HT-29 (cell line): ENCODE results near the gene MED27. TPM values are rescaled to one million over a fixed set of nuclear protein-coding genes. Genes with fewer than 3 reads are reported as not detected.

Source experiments
- DNase-seq: peaks from one replicate; pipeline ENCODE4 v3.0.0-alpha.2; 2015; ENCODE audit warnings: low spot score
- total RNA-seq: library from RNA; depleted of rRNA; stranded (reverse); fragments of >200 nt; shearing (Covaris generic); gene quantifications from 2 replicates; pipeline ENCODE4 v1.2.3, GENCODE V29; 2014

Gene MED27
- total RNA-seq, 1 experiment from 2014 or later, result 26.7 TPM

DNA sequence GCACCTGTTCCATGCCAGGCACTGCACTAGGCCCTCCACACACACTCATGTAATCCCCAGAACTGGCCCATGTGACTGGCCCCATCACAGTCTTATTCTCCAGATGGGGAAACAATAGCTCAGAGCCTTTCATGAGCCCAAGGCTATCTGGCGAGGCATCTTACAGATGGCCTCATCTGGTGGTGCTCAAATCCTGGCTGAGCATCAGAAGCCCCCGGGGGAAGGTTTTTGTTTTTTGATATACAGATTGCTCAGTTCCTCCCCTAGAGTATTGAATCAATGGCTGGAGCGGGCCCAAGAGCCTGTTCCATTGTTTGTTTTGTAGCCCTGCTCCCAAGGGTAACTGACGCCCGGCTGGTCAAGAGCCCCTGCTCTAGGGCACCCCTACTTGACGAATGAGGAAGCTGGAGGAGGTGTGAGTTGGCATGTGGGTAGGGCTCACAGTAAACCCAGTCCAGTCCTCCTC, 194.5 kb downstream of the MED27 start:
- no peak for DNase-seq

DNA sequence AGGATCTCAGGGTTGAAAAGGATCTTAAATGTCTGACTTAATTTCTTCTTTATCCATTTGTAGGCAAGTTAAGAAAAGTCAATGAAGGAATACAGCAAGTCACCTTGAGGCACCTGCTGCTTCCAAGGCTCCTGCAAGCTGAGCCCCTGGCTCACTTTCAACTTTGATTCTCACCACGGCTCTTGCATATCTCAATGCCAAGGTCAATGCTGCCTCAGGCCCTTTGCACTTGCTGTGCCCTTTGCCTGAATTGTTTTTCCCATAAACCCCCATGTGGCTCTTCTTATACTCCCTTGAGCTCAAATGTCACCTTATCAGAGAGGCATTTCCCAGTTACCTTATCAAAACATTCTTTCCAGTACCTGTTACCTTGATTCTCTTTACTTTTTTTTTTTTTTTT, 195.4 kb downstream of the MED27 start:
- DNase-seq, result no peak

DNA sequence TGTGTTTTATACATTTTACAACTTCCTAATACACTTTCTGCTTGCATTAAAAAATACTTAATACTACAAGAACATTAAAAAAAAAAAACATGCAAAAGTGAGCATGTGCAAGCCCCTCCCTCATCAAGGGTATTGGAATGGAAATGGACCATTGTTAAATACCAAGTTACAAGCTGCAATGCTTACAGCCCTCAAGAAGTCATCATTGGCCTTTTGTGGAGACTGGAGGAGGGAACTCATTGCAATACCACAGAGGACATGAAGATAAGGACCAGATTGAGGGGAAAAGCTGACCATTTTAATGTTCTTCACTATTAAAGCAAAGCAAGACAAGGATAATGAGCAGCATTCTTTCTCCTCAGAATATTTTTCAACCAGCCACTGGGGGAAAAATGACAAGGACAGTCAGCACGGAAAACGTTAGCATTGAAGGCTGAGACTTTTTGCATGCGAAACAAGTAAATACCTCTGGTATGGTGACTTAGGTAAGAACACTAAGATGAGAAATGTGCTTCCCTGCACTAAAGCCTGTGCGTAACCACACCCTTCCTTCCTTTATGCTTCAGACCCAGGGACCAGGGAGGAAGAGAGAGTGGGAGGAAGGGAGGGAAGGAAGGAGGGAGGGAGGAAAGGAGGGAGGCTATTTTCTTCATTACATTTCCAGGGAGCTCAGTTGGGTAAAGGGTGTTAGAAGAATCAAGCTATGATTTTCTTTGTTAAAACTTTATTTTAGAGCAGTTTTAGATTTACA, 198.7 kb downstream of the MED27 start:
- DNase-seq, result no peak

DNA sequence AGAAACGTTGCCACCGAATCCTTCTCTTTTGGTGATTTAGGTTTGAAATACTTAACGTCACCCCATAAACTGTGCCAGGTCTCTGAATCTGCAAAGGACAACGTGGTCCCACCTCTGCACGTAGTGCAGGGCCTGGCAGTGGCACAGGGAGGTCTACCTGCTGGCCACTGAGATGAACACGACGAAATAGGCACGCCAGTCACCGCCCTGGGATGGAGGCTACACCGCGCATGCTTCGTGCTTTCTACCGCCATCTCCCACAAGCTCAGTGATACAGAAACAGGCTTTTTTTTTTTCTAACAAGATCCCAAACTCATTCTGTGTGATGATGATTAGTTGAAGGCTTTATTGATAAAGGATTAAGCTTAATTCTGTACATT, 199.8 kb downstream of the MED27 start:
- DNase-seq, result no peak

- DNase-seq, result no peak
These were observed 200.3 kb downstream of the MED27 start for GRCh38 chr9:131879181-131879910.

DNA sequence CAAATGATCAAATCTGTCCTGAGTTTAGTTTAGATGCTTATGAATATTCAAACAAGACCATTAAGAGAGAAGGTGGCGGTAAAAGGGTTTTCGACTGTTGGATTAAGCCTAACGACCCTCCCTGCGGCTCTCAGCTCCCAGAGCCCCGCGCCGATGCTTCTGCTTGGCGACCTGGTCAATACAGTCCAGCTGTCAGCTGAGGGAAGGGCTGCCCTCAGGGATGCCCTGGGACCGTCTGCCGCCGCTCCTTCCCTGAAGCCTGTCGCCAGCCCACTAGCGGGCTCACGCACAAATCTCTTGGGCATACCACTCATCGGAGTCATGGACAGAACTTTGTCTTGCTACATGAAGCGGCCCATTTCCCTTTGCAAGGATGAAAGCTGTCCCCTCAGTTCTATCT, 203.2 kb downstream of the MED27 start:
- DNase-seq, result no peak

- no peak for DNase-seq
These were observed 203.7 kb downstream of the MED27 start for GRCh38 chr9:131875828-131876485.

- DNase-seq, result no peak
These were observed 204.6 kb downstream of the MED27 start for GRCh38 chr9:131874916-131875670.

DNA sequence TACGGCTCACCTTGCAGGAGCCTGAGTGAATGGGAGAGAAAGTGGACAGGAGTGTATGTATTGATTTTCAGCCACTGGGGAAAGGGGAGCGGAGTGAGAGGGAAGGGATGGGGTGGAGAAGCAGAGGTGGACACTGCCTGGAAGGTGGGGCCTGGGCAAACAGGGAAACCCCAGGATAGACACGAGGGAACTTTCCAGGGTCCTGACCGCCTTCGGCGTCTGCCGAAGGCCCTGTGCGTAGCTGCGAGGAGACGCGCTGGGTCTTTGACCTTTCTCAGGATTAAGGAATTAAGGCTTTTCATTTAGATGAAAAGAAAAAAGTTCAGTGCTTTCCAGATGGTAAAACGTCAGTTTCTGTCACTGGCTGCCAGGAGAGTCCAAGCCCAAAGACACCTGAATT, 205.2 kb downstream of the MED27 start:
- DNase-seq, result no peak

GRCh38 chr9:131873891-131874440, 205.7 kb downstream of the MED27 start:
- no peak for DNase-seq

- no peak for DNase-seq
These were observed 206.3 kb downstream of the MED27 start for GRCh38 chr9:131873335-131873734.

DNA sequence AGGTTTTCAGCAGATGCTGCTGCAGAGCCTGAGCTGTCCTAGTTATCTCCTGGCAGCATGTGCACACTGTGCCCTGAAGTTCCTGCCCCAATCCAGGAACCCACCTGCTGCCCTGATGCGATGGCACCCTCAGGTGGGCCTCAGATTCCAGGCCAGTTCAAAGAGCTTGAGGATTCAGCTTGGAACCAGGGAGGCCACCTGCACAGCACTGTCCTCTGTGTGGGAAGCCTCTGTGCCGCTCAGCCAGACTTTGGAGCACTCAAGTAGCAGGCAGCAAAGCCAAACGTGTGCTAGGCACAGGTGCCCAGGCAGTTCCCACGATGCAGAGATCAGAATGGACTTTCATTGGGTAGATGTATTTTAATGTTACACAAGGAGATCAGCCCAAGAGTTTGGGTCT, 207.0 kb downstream of the MED27 start:
- no peak for DNase-seq

DNA sequence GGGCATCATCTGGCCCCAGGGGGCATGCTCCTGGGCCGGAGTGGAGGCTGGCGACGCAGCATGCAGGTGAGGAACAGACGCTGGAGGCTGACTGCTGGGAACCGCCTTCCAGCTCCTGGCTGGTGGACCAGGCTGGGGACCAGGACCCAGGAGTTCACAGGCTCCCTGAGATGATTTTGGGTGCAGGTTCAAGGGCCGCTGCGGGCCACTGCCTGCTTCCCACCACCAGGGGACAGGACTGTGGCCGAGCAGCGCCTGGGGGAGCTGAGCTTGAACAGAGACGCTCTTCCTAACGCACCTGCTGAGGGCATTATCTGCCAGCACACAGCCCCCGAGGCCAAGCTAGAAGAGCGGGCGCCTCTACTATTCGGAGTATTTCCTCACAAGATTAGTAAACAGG, 207.7 kb downstream of the MED27 start:
- no peak for DNase-seq

DNA sequence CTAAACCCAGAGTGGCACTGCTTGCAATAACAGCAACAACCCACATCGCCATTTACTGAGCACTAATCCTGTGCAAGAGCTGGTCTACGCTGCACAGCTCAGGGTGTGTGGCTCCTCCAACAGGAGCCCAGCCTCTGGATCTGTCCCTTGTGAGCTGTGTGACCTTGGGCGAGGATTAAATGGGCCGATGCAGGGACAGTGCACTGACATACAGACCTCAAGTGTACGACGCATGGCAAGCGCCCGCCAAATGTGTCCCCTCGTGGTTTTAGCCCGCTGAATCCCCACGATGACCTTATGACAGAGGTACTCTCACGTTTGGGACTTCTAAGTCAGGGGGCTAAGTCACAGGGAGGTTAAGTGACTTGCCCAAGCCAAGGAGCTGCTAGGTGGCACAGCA, 209.5 kb downstream of the MED27 start:
- DNase-seq, result no peak

GRCh38 chr9:131869348-131869747, 210.3 kb downstream of the MED27 start:
- DNase-seq, result no peak

DNA sequence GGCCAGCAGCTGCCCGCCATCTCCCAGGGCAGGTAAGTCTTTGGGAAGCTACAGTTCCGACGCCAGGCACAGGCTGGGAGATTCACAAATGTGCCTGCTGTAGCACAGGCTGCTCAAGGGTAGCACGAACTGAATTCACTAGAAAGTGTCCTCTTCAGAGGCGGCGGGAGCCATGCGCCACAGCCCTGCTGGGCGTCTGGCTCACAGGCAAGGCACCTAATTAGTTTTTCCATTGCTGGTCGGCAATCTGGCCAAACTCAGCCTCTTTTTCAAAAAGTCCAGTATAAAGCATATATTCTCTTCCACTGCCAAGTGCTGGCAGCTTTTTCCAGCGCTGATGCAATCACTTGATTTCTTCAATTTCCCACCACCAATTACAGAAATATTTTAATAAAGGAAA, 210.9 kb downstream of the MED27 start:
- no peak for DNase-seq

DNA sequence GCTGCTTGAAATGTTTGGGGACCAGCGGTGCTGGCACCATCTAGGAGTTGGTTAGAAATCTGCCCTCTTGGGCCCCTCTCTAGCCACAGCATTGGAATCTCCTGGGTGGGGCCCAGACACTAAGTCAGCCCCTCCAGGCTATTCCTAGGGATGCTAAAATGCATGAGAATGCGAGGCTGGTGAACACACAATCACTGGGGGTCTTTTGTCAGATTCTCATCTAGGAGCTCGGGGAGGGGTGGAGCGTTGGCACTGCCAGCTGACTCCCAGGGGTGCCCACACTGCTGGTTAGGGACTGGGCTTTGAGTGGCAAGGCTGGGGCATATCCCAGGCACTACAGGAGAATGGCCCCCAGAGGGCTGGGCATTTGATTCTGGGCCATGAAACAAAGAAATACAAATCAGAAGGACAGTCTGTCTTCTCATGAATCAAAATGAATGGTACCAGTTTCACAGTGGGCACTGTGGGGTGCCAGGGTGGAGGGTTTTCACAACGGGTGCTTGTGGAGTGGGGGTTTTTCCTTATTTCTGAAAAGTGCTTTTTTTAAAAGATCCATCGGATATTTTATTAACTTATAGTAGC, 212.0 kb downstream of the MED27 start:
- DNase-seq, result no peak

- no peak for DNase-seq
These were observed 214.0 kb downstream of the MED27 start for GRCh38 chr9:131865446-131866195.

GRCh38 chr9:131864531-131864930, 215.1 kb downstream of the MED27 start:
- no peak for DNase-seq

GRCh38 chr9:131863306-131863896, 216.3 kb downstream of the MED27 start:
- DNase-seq, result no peak
